Endodermal cell (in vitro differentiated cells): ENCODE data around the gene TTC7B. TPM values are rescaled to one million over a fixed set of nuclear protein-coding genes. Genes with fewer than 3 reads are reported as not detected.

Source experiments
- DNase-seq: peaks from one replicate; pipeline ENCODE4 v3.0.0-alpha.2; 2017
- H3K27ac ChIP-seq: 2 replicates; pipeline ENCODE4 v1.5.1; 2013; ENCODE audit warnings: mild to moderate bottlenecking, low read depth, low read length, moderate library complexity
- H3K27me3 ChIP-seq: 2 replicates; pipeline ENCODE4 v1.6.1; 2013; ENCODE audit warnings: mild to moderate bottlenecking, low read length, moderate library complexity; ENCODE audit not compliant: insufficient read depth, control insufficient read depth, poor library complexity, severe bottlenecking
- H3K36me3 ChIP-seq: 2 replicates; pipeline ENCODE4 v1.7.0; 2013; ENCODE audit warnings: mild to moderate bottlenecking, low read length, moderate library complexity; ENCODE audit not compliant: control insufficient read depth, insufficient read depth
- H3K4me1 ChIP-seq: one replicate; pipeline ENCODE4 v1.7.0; 2013; ENCODE audit warnings: low read length; ENCODE audit not compliant: control insufficient read depth, insufficient read depth
- H3K4me3 ChIP-seq: 2 replicates; pipeline ENCODE4 v1.5.1; 2013; ENCODE audit warnings: mild to moderate bottlenecking, low read length, moderate library complexity
- H3K9ac ChIP-seq: 2 replicates; pipeline ENCODE4 v1.6.1; 2013; ENCODE audit warnings: mild to moderate bottlenecking, low read length, moderate library complexity; ENCODE audit not compliant: poor library complexity, severe bottlenecking; ENCODE audit errors: extremely low read depth
- H3K9me3 ChIP-seq: 2 replicates; pipeline ENCODE4 v1.6.1; 2013; ENCODE audit warnings: mild to moderate bottlenecking, low read length, moderate library complexity; ENCODE audit not compliant: control insufficient read depth
- H3K27ac Mint-ChIP-seq: 2 replicates; pipeline ENCODE4 v1.8.0; 2020; ENCODE audit warnings: mixed read lengths
- H3K27me3 Mint-ChIP-seq: 2 replicates; pipeline ENCODE4 v1.8.0; 2021; ENCODE audit warnings: mild to moderate bottlenecking, mixed read lengths; ENCODE audit not compliant: insufficient read depth
- H3K36me3 Mint-ChIP-seq: 2 replicates; pipeline ENCODE4 v1.8.0; 2020; ENCODE audit warnings: low read depth, mixed read lengths
- H3K4me1 Mint-ChIP-seq: 2 replicates; pipeline ENCODE4 v1.8.0; 2020; ENCODE audit warnings: mixed read lengths
- H3K4me3 Mint-ChIP-seq: 2 replicates; pipeline ENCODE4 v1.8.0; 2020; ENCODE audit warnings: mild to moderate bottlenecking, moderate library complexity, mixed read lengths
- H3K9me3 Mint-ChIP-seq: 2 replicates; pipeline ENCODE4 v1.8.0; 2020; ENCODE audit warnings: mild to moderate bottlenecking, mixed read lengths
- CTCF ChIP-seq: fragments of 200-600 bp; sonication (generic); conservative IDR thresholded peaks from 2 replicates; pipeline ENCODE4 v1.5.0; 2021; ENCODE audit warnings: antibody characterized with exemption, mild to moderate bottlenecking
- WGBS, 2 experiments: methylation state at CpG; one replicate each; pipeline versions ENCODE4 v1.1.5 to v1.1.7; 2013; ENCODE audit warnings: missing lambda C conversion rate in 2 of 2, mixed read lengths in 1 of 2; ENCODE audit not compliant: insufficient coverage in 1 of 2, insufficient read length in 1 of 2; 5-methylcytosine and 5-hydroxymethylcytosine counted together
- total RNA-seq, 2 donors: library from RNA; stranded (reverse); fragmentation: NEBNext Ultra II Directional in 1 of 2; extraction: Animal tissue kit (Norgen Biotek cat#: 25700) in 1 of 2; gene quantifications; 2 replicates in 1 of 2; 3 replicates in 1 of 2; pipeline ENCODE4 v1.2.1, GENCODE V29; 2021

Gene TTC7B
- total RNA-seq, 2 donors from 2014 or later: 51.3 to 62.6 TPM

GRCh38 chr14:90730206-90730766 is 85.9 kb downstream of the TTC7B start:
- no peak for TF ChIP-seq CTCF
- Mint-ChIP-seq H3K4me1 (peaks cover 9% of the 10 kb centered on the region), H3K4me3 (no peak overlapping the region), H3K9me3 (no peaks in the 10 kb centered on the region), H3K27me3 (no peaks in the 10 kb centered on the region), H3K27ac (no peak overlapping the region), H3K36me3 (peaks cover 19% of the 10 kb centered on the region)
- DNase-seq: no peak
- Histone ChIP-seq H3K4me3 (no peak overlapping the region), H3K9me3 (no peaks in the 10 kb centered on the region), H3K27ac (no peak overlapping the region), H3K4me1 (no peaks in the 10 kb centered on the region), H3K36me3 (no peaks in the 10 kb centered on the region), H3K9ac (no peak overlapping the region), H3K27me3 (no peaks in the 10 kb centered on the region)
- WGBS, 2 experiments: 87 to 94% methylated on average over 8 to 9 of the region's 9 CpGs

GRCh38 chr14:90728951-90729350 is 87.3 kb downstream of the TTC7B start:
- H3K36me3 ChIP-seq: no peaks in the 10 kb centered on the region
- H3K9ac ChIP-seq: no peak overlapping the region
- H3K27ac ChIP-seq: no peak overlapping the region
- no peak overlapping the region for H3K4me3 ChIP-seq
- no peak overlapping the region for H3K27ac Mint-ChIP-seq
- no peaks in the 10 kb centered on the region for H3K9me3 ChIP-seq
- WGBS, 2 experiments: 92 to 98% methylated on average over 5 of the region's 5 CpGs
- H3K4me1 ChIP-seq: no peaks in the 10 kb centered on the region
- no peak for DNase-seq
- H3K9me3 Mint-ChIP-seq: no peaks in the 10 kb centered on the region
- peaks cover 9% of the 10 kb centered on the region for H3K4me1 Mint-ChIP-seq
- H3K4me3 Mint-ChIP-seq: no peak overlapping the region
- H3K27me3 ChIP-seq: no peaks in the 10 kb centered on the region
- H3K36me3 Mint-ChIP-seq: peaks cover 19% of the 10 kb centered on the region
- H3K27me3 Mint-ChIP-seq: no peaks in the 10 kb centered on the region
- no peak for TF ChIP-seq CTCF

- no peak for TF ChIP-seq CTCF
- WGBS, 2 experiments: 86 to 97% methylated on average over 7 to 13 of the region's 13 CpGs
- H3K4me1 ChIP-seq: no peaks in the 10 kb centered on the region
These were observed 89.1 kb downstream of the TTC7B start for GRCh38 chr14:90727082-90727481.

More at GRCh38 chr14:90727082-90727481, 89.1 kb downstream of the TTC7B start:
- H3K27me3 Mint-ChIP-seq: no peaks in the 10 kb centered on the region
- Histone ChIP-seq H3K27me3 (no peaks in the 10 kb centered on the region), H3K9me3 (no peaks in the 10 kb centered on the region), H3K36me3 (no peaks in the 10 kb centered on the region), H3K4me3 (no peak overlapping the region), H3K27ac (no peak overlapping the region), H3K9ac (no peak overlapping the region)
- no peak overlapping the region for H3K4me3 Mint-ChIP-seq
- H3K9me3 Mint-ChIP-seq: no peaks in the 10 kb centered on the region
- H3K4me1 Mint-ChIP-seq: peaks cover 8% of the 10 kb centered on the region
- H3K27ac Mint-ChIP-seq: no peak overlapping the region
- peaks cover 14% of the 10 kb centered on the region for H3K36me3 Mint-ChIP-seq
- DNase-seq: no peak
